ENCODE results near the gene TYMS. TPM values are rescaled to one million over a fixed set of nuclear protein-coding genes. Genes with fewer than 3 reads are reported as not detected.

The TYMS gene
- total and polyA plus RNA-seq, 2 donors (not counting 3 experiments of a cell fraction or from before 2014, with no cell fraction given): 136 to 200 TPM

DNA sequence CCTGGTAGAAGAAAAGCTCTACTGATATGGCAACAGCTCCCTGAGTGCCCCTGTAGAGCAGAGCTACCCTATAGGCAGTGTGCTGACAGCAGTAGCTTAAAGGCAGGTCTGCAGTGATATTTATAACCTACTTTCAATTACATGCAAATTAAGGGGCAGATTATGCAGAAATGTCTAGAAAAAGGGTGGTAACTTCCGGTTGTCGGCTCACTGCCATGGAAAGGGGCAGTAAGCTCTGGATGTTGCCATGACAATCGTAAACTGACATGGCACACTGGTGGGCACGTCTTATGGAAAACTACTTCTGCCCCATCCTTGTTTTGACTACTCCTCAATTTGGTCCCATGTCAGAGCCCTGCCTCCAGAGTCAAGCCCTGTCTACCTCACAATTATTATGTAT, 2.9 kb upstream of the TYMS start:
- ChIA-PET CTCF (interaction anchor here (1.0 to 2.1 kb wide), 3 partner anchors 11 to 36 kb away, joined by 3 to 9 read pairs (median 5); no protein-coding TSS in a partner anchor), POLR2A (interaction anchor here (0.6 kb wide), 1 partner anchor 37 kb away, joined by 5 read pairs; no protein-coding TSS in a partner anchor)
- Histone ChIP-seq H4K20me1 (replicated peaks; ENCODE audit: control insufficient read depth, extremely low read depth, insufficient read depth, low read length) (no peaks in the 10 kb centered on the region), H3K4me3 (replicated peaks in 1 of 3; ENCODE audit: insufficient read depth in 1 of 3, low read depth in 1 of 3, low read length in 3 of 3) (no peak overlapping the region), H3K9me3 (replicated peaks; ENCODE audit: control insufficient read depth, insufficient read depth, low read length) (no peaks in the 10 kb centered on the region), H3K79me2 (ENCODE audit: control insufficient read depth, insufficient read depth, low read length) (peaks cover 14% of the 10 kb centered on the region), H3K4me2 (ENCODE audit: insufficient read depth, low read length) (no peak overlapping the region), H3K9ac (replicated peaks; ENCODE audit: extremely low read depth, insufficient read depth, low read length) (no peak overlapping the region), H2AFZ (ENCODE audit: low read depth, low read length) (no peak overlapping the region), H3K27me3 (ENCODE audit: control insufficient read depth in 2 of 2, insufficient read depth in 2 of 2, low read length in 2 of 2) (no peaks in the 10 kb centered on the region), H3K27ac (ENCODE audit: insufficient read depth, low read depth, low read length) (no peak overlapping the region), H3K4me1 (ENCODE audit: control insufficient read depth, extremely low read depth, insufficient read depth, low read length) (peaks cover 10% of the 10 kb centered on the region), H3K9me1 (replicated peaks; ENCODE audit: control insufficient read depth, extremely low read depth, insufficient read depth, low read length) (no peaks in the 10 kb centered on the region), H3K36me3 (ENCODE audit: control insufficient read depth in 2 of 2, extremely low read depth in 1 of 2, insufficient read depth in 2 of 2, low read length in 2 of 2) (peaks cover 0 to 4% of the 10 kb centered on the region in 2 experiments)
- FAIRE-seq: no peak
- no peak for DNase-seq (ENCODE audit: low read depth, low spot score)
- intact Hi-C loops (cut with micrococcal nuclease): loop anchor here (10.0 kb wide), 1 partner anchor 180 kb away; no protein-coding TSS in a partner anchor
- no TSS peak for BruUV-seq (replicated peaks)
- TF ChIP-seq EZH2 (IDR thresholded peaks at IDR 0.05; ENCODE audit: borderline replicate concordance, low read depth, low read length, severe bottlenecking): no peak
- TF ChIP-seq FOS (IDR thresholded peaks at IDR 0.05; ENCODE audit: borderline replicate concordance, insufficient read depth, low read length): no peak
- TF ChIP-seq POLR2AphosphoS5 (IDR thresholded peaks at IDR 0.05; ENCODE audit: insufficient read depth, low read depth, low read length): no peak
- no peak for TF ChIP-seq JUN (IDR thresholded peaks at IDR 0.05; ENCODE audit: borderline replicate concordance, insufficient read depth, insufficient read length, low read depth)
- TF ChIP-seq CTCF (IDR thresholded peaks at IDR 0.05; ENCODE audit: extremely low read depth in 1 of 2, insufficient read depth in 1 of 2, low read depth in 1 of 2, low read length in 2 of 2): no peak
- TF ChIP-seq GATA2 (IDR thresholded peaks at IDR 0.05; ENCODE audit: insufficient read depth, insufficient read length, low read depth, low read length): no peak
- TF ChIP-seq MYC (IDR thresholded peaks at IDR 0.05; ENCODE audit: low read depth, low read length): no peak
- dilution Hi-C loops (cut with MboI; ENCODE audit: extremely low pct_ligation_motif_present, low sequenced_read_pairs): no loop called here
